ENCODE data around the gene EFCAB9. TPM values are rescaled to one million over a fixed set of nuclear protein-coding genes. Genes with fewer than 3 reads are reported as not detected.

EFCAB9 gene
- total RNA-seq, 1 donor from 2014 or later = not detected

DNA sequence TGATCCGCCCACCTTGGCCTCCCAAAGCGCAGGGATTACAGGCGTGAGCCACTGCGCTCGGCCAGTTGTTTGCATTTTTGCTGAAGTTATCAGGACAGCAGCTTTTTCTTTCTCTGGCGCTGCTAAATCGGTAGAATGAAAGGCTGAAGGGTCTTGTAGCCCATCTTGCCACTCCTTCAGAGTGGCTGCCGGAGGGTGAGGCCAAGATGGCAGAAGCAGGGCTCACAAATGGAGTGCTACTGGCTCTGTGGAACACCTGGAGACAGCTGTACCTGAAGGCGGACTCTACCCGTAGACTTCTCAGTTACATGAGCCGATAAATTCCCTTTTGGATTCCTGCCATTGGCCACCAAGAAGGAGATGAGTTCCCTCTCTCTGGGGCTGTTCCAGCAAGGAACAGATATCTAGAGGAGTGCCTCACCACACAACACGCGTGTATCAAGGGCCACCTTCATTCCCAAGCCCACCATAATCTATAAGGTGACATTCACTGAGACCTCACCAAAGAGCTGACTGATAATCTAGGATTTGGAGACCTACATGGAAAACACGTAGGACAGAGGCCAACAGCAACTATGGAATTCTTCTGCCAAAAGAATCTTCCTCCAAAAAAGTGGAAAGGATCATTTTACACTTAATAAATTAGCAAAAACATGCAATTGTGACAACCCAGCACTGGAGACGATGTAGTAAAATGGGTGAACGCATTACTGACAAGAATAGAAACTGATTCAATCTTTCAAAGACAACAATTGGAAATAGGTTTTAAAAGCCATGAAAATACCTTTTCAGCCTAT is 27.7 kb upstream of the EFCAB9 start:
- no peak for DNase-seq

- DNase-seq = peak; percentile 82
Measured at GRCh38 chr5:172167895-172168294, 26.1 kb upstream of the EFCAB9 start.

- no peak for DNase-seq
Measured at GRCh38 chr5:172168311-172168710, 25.7 kb upstream of the EFCAB9 start.

- DNase-seq = no peak
Measured at GRCh38 chr5:172169216-172169615, 24.8 kb upstream of the EFCAB9 start.

- DNase-seq = no peak
Measured at GRCh38 chr5:172170251-172170701, 23.7 kb upstream of the EFCAB9 start.

DNA sequence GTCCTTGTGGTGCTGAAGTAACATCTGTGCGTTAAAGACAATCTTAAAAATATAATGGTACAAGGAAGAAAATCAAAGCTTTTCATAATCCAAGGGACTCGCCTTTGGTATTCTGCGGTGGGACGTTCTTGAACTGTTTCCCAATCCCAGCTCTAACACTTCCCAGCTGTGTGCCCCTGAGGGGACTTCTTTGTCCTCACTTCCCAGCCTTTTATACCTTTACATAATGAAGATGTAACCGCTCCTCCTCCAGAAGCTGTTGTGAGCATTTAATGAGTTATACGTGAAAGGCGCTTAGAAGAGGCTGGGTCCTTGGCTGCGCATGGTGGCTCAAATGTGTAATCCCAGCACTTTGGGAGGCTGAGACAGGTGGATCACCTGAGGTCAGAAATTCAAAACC is 22.9 kb upstream of the EFCAB9 start:
- no peak for DNase-seq

DNA sequence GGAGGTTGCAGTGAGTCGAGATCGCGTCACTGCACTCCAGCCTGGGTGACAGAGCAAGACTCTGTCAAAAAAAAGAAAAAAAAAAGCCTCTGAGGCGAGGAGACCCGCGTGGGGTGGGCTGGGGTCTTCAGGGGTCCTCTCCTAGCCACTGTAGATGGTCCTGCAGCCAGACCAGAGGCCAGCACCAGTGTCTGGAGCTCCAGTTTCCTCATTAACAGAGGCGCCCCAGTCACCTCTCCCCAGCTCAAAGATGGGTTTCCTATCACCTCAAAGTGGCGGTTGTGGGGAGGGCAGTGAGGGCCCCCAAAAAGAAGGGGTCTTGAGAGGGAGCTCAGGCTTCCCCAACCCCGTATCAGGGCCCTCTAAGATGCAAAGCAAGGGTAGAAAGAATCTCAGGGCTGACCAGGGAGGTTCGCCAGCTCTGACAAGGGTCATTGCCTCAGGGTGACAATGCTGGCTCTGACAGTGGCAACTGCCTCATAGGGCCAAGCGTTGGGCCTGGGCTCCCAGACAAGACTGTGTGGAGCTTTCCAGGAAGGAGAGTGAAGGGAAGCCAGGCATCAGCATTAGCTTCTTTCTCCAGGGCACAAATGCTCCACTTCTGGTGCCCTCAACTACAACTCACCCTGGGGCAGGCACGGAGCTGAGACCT is 20.9 kb upstream of the EFCAB9 start:
- no peak for DNase-seq

GRCh38 chr5:172173564-172174153 is 20.3 kb upstream of the EFCAB9 start:
- DNase-seq = no peak

DNA sequence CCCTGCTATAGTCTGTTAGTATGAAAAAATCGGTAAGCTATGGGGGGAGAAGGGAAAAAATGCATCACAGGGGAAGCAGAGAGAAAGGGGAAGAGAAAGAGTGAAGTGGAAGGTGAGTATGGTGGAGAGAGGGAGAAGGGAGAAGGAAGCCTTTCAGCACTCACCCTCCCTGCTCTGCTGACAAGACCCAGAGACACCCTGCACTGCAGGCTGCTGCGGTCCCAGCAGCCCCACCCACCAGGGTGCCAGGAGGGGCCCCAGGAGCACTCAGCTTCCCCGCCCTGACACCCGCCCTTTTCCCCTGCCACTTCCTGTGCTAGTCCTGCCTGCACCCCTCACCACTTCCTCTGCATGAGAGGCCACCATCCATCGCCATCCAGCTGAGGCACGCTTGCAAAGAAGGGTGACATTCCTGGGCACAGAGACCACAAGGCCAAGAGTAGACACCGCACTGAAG is 18.7 kb upstream of the EFCAB9 start:
- no peak for DNase-seq

DNA sequence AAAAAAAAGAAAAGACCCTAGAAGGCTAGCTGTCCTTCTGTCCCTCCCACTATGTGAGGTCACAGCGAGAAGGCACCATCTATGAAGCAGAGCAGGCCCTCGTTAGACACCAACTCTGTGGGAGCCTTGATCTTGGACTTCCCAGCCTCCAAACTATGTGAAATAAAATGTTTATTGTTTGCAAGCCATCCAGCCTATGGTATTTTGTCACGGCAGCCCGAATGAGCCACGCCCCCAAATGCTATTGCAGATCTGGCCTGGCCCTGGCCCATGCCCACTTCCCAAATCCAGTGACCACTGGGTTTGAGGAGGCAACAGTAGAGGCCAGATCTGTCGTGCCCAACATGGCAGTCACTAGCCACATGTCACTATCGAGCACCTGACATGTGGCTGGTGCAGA is 16.8 kb upstream of the EFCAB9 start:
- DNase-seq = no peak

GRCh38 chr5:172178301-172178987 is 15.5 kb upstream of the EFCAB9 start:
- no peak for DNase-seq

GRCh38 chr5:172178991-172179989 is 14.7 kb upstream of the EFCAB9 start:
- peak; percentile 39 for DNase-seq

DNA sequence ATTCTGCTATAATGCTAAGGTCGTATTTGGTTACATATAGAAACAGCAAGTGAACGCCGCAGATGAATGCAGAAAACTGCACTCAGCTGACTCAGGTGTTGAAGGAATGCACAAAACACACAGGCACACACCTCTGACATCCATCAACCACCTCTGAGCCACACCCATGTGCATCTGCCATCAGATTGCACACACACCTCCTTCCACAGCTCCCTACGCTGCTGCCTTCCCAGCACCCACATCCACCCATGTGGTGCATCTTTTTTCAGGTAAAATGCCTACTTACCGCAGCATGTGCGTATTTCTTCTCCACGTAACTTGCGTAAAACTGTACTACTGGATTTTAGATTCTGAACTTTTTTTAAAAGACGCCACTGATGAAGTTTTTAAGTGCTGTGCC is 13.0 kb upstream of the EFCAB9 start:
- DNase-seq = no peak

- DNase-seq = no peak
Measured at GRCh38 chr5:172182291-172182690, 11.7 kb upstream of the EFCAB9 start.

- DNase-seq = no peak
Measured at GRCh38 chr5:172183881-172184280, 10.1 kb upstream of the EFCAB9 start.

GRCh38 chr5:172185096-172185461 is 8.9 kb upstream of the EFCAB9 start:
- no peak for DNase-seq

GRCh38 chr5:172186114-172186695 is 7.8 kb upstream of the EFCAB9 start:
- DNase-seq = no peak

DNA sequence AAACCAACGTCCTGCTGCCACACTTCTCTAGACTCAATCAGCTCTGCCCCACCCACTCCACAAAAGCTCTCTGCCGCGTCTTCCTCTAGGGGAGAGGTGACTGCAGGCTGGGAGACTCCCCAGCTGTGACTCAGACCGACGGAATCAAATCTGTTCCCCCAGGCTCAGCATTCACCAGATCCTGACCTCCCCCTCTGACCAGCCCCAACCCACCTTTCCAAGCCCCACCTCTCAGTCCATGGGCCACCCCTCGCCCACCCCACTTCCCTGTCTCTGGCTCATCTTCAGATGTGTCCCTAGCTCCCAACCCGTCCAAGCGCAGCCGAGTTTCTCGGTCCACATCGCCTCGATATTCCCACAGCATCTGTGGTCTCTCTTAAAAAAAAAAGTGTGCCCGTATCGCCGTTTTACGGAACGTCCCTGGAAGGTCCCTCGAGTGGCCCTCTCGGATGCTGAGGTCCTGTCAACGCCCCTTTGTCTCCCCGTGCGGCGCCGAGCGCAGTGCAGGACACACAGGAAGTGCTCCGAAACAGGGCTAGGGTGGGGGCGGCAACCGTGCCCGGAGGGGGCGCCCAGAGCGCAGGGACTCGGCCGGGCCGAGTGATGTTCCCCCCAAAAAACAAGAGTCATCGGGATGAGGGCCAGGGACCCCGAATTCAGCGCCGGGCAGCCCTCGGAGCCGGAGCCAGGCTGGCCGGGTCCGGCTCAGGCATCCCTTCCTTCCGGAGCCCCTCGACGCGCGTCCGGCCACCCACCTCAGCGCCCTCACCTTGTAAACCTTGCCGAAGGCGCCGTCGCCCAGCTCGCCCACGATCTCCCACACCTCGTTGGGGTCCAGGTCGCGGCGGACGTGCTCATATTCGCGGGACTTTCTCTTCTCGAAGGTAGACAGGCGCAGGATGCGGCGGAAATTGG is 6.6 kb upstream of the EFCAB9 start:
- peak; percentile 44 for DNase-seq

- DNase-seq = peak; percentile 95
Measured at GRCh38 chr5:172188033-172188892, 5.7 kb upstream of the EFCAB9 start, which contains the start of gene STK10. TSS of gene STK10 (minus strand) at chr5:172188224. CDS start at chr5:172188042, 182 bp downstream.

Measured in tongue (tissue), 2 donors.